Measurements from ENCODE around the gene RRM2.

The RRM2 gene

DNA sequence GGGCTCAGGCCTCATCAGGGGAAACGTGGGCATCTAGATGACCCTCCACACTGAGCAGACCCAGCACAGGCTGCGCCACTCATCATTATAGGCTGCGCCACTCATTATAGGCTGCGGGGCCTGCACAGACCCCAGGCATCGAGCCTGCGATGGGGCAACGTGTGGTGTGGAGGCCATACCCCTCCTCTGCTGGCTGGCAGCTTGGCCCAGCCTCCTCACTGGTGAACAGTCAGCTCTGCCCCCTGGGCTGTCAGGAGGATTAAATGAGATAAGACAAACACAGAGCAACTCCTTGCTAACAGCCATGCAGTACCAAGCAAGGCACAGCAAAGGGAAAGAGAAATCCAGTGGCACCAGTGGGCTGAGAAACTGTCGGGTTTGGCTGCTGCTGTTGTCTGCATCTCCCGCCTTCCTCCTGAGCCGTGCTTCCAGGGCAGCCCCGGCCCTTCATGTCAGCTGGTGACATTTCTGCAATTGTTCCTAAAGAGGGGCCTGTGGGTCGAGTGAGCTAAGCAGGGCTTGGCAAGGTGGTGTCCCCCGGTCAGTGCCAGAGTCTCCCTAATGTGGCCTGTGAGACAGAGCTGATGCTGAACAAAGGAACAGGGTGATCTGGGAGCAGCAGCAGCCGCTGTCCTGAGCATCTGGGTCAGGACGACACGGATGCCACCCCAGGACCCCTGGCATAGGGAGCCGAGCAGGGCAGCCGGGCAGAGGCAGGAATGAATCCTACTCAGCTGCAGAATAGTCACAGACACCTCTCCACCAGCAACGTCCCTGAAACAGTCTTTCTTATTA, 48.7 kb downstream of the RRM2 start:
- DNase-seq (ENCODE audit: low read depth), result no peak
- TF ChIP-seq, protein P1, sequence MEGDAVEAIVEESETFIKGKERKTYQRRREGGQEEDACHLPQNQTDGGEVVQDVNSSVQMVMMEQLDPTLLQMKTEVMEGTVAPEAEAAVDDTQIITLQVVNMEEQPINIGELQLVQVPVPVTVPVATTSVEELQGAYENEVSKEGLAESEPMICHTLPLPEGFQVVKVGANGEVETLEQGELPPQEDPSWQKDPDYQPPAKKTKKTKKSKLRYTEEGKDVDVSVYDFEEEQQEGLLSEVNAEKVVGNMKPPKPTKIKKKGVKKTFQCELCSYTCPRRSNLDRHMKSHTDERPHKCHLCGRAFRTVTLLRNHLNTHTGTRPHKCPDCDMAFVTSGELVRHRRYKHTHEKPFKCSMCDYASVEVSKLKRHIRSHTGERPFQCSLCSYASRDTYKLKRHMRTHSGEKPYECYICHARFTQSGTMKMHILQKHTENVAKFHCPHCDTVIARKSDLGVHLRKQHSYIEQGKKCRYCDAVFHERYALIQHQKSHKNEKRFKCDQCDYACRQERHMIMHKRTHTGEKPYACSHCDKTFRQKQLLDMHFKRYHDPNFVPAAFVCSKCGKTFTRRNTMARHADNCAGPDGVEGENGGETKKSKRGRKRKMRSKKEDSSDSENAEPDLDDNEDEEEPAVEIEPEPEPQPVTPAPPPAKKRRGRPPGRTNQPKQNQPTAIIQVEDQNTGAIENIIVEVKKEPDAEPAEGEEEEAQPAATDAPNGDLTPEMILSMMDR (conservative IDR thresholded peaks at IDR 0.05; ENCODE audit: low read length), result no peak

DNA sequence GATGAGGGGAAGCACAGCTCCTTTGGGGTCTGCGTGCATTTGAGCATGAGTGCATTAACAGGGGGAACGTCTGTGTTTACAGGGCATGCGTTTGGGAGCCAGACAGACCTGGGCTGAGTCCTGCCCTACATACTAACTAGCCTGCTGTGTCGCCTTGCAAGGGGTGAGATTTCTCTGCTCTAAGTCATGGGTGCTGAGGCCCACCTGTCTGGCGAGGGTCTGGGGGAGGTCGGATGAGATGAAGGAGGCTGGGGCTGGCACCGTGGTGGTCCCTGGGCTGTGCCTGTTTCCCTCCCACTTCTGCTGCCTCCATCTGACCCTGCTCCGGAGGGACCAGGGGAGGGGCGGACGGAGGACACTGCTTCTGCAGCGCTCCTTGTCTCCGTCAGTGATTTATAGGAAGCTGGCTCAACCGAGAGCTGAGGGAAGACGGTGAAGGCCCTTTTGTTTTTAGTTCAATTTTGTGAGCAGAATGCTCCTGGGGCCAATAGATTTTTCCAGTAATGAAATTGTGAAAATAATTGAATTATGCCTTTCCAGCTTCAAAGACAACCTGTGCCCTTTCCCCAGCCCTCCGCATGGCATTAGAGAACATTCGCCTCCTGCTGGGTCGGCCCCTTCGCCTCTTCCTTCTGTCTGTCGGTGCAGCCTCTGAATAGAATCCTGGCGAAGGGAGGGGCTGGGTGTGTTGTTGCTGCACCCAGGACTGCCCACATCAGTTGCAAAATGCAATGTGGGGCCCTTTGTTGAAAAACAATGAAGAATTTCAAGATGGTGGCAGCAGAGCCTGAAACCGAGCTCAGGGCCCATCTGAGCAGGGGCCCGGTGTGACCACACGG, 49.7 kb downstream of the RRM2 start:
- TF ChIP-seq, protein P1 (conservative IDR thresholded peaks at IDR 0.05; ENCODE audit: low read length), result no peak
- no peak overlapping the region for H3K4me3 ChIP-seq (ENCODE audit: low read length)
- no peak for DNase-seq (ENCODE audit: low read depth)

More for the DNA sequence above, 48.7 kb downstream of the RRM2 start:
- no peak overlapping the region for H3K4me3 ChIP-seq (ENCODE audit: low read length)

DNA sequence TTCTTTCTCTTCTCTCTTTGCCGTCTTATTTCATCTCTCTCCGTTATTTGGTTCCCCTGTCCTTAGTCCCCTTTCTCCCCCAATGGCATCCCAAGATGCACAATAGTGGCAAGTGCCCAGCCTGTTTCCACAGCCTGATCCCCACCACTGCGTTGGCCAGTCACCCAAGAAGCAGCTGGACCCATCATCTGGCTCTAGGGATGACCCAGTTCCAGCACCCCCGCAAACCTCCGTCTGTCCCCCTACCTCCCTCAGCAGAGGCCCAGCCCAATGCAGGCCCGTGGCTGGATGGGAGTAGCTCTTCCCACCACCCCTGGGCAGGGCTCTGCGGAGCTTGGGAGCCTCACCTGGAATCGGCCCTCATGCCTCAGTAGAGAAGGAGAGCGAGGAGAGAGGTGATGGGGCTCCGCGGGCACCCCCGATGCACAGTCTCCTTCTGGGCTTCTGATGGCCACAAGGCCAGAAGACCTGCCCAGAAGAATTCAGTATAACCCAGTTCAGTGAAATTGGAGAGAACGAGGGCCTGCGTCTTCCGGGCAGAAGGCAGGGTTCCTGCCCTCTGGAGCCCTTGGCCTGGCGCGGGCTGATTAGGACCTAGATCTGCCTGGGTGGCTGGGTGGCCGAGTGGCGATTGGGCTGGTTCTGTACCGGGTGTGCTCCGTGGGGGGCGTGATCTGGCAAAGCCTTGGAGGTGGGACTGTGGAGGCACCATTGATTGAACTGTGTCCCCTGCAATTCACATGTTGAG, 50.9 kb downstream of the RRM2 start:
- DNase-seq (ENCODE audit: low read depth), result no peak

DNA sequence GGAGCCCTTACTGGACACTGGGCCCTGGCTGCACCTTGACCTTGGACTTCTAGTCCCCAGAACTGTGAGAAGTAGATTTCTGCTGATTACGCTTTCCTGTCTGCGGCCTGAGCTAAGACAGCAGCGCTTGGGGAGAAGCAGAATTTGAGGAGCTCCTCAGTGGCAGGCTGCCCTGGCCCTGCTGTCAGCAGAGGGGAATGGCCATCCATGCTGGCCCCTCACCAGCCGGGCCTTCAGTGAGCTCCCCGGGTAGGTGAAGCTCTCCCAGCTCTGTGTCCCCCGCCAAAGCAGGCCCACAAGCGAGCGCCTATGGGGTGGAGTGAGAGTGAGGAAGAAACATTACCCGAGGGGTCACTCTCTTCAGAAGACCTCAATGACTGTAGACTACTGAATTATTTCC, 51.6 kb downstream of the RRM2 start:
- DNase-seq (ENCODE audit: low read depth), result no peak
- no peak overlapping the region for H3K4me3 ChIP-seq (ENCODE audit: low read length)
- TF ChIP-seq, protein P1 (conservative IDR thresholded peaks at IDR 0.05; ENCODE audit: low read length), result no peak

More for the DNA sequence above, 50.9 kb downstream of the RRM2 start:
- TF ChIP-seq, protein P1 (conservative IDR thresholded peaks at IDR 0.05; ENCODE audit: low read length), result no peak
- H3K4me3 ChIP-seq (ENCODE audit: low read length), result no peak overlapping the region

DNA sequence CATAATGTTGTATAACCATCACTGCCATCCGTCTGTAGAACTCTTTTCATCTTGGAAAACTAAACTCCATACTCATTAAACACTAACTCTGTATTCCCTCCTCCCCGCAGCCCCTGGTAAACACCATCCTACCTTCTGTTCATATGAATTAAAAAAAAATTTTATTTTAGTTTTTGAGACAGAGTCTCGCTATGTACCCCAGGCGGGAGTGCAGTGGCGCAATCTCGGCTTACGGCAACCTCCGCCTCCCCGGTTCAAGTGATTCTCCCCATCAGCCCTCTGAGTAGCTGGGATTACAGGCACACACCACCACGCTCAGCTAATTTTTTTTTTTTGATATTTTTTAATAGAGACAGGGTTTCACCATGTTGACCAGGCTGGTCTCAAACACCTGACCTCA, 52.9 kb downstream of the RRM2 start:
- no peak for DNase-seq (ENCODE audit: low read depth)
- no peak overlapping the region for H3K4me3 ChIP-seq (ENCODE audit: low read length)
- TF ChIP-seq, protein P1 (conservative IDR thresholded peaks at IDR 0.05; ENCODE audit: low read length), result no peak

DNA sequence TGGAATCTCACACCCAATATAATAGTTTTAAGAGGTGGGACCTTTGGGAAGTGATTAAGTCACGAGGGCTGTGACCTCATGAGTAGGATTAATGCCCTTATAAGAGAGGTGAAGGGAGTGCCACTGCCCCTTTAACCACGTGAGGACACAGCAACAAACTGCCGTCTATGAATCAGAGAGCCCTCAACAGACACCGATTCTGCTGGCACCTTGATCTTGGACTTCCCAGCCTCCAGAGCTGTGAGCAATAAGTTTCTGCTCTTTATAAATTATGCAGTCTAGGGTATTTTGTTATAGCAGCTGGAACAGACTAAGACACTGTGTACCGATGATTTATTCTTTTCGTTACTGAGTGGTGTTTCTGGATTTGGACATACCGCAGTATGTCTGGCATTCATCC, 56.2 kb downstream of the RRM2 start:
- H3K4me3 ChIP-seq (ENCODE audit: low read length), result no peak overlapping the region
- DNase-seq (ENCODE audit: low read depth), result no peak
- TF ChIP-seq, protein P1 (conservative IDR thresholded peaks at IDR 0.05; ENCODE audit: low read length), result no peak
